Stimulated activated CD4-positive, alpha-beta T cell treated with anti-CD3 and anti-CD28 coated beads, Interleukin-4, amount 100 ng/mL, for 48 hours (primary cell): ENCODE results near the gene TXNL4A.
"Not testable (repeated sequence)": the region's sequence is repeated elsewhere in the genome, so short reads cannot be mapped to it uniquely, and the experiment has no call there.

Source experiments
- DNase-seq, 2 donors: peaks; one replicate each; pipeline ENCODE4 v3.0.0-alpha.2; 2020; ENCODE audit warnings: low read depth in 2 of 2

Gene TXNL4A

DNA sequence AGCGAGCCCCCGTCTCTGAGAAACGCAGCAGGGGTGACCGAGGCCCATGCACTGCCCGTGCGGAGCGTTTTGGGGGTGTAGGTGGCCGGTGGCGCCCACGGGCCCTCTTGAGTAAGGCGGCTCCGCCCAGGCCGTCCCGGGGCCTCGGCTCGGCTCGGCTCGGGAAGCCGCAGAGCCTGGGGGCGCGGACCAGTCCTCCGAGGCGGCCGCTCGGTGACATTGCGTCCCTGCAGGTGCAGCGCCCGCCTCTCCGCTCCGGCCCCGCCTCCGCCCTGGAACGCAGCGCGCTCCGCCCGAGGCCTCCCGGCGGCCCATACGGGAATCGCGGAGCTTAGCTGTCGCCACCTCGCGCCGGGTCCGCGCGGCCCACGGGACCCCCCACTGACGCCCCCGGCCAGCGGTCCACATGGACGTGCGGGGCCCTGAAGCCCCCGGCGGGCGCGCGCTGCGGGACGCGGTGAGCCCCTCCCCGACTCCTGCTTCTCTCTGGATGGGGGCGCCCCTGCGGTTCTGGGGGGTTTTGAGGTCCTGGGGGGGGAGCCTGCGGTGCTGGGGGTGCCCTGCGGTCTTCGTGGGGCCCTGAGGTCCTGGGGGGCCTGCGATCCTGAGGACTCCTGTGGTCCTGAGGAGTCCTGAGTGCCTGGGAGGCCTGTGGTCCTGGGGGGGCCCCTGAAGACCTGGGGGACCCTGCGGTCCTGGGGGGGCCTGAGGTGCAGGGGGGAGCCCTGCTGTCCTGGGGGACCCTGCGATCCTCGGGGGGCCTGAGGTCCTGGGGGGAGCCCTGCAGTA lies 23.8 kb downstream of the TXNL4A start, which contains the start of gene HSBP1L1:
TSS of gene HSBP1L1 (plus strand) at position 314 of the 789 bp plus-strand sequence. CDS start at position 407, 93 bp downstream.
- DNase-seq = peak; percentile 58 to 65

DNA sequence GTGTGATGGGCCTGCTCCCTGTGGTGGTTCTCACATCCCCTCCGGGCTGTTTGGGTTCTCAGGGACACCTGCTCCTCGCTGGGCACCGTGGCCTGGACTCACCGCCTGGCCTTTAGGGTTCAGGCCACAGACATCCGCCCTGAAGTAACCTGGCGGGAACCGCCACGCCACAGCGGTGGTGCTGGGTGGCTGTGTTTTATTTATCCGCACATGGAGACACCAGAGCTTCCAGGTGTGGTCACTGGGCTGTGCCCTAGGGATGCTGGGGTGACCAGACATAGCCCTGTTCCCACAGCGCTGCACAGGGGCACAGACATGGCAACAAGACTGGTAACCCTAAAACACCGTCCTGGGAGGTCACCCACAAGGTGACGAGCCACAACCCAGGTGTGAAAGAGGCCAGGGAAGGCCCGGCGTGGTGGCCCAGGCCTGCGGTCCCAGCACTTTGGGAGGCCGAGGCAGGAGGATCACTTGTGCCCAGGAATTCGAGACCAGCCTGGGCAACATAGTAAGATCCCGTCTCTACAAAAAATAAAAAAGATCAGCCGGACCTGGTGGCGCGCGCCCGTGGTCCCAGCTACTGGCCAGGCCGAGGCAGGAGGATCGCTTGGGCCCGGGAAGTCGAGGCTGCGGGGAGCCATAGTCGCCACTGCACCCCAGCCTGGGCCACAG lies 24.6 kb downstream of the TXNL4A start:
- no peak for DNase-seq

DNA sequence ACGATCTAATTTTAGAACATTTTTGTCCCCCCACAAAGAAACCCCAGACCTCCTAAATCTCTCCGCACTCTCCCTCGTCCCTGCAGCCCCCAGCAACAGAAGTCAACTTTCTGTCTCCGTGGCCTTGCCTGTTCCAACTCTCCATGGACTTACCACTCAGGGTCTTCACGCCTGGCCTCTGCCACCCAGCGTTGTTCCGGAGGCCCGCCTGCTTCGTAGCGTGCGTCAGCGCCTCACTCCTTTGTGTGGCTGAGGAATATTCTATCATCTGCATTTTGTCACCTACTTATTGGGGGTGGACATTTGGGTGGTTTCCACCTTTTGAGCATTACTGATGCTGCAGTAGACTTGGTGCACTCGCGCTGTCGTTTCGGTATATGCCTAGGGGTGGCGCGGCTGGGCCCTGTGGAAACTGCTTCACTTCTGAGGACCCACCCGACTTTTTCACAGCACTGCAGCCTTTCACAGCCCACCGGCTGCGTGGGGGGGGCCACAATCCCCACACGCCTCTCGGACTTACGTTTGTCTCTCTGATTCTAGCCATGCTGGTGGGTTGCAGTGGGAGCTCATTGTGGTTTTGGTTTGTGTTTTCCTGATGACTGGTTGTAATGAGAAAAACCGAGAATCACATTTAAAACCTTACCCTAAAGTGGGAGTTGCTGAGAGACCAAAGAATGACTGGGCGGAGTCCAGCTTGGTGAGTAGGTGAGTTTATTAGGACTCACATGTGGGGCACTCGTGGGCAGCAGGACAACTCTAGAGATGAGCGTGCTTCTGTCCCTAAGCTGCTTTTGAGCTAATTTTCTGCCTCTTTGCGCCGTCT lies 25.3 kb downstream of the TXNL4A start:
- DNase-seq = peak in 1 of 2 donors; percentile 66

DNA sequence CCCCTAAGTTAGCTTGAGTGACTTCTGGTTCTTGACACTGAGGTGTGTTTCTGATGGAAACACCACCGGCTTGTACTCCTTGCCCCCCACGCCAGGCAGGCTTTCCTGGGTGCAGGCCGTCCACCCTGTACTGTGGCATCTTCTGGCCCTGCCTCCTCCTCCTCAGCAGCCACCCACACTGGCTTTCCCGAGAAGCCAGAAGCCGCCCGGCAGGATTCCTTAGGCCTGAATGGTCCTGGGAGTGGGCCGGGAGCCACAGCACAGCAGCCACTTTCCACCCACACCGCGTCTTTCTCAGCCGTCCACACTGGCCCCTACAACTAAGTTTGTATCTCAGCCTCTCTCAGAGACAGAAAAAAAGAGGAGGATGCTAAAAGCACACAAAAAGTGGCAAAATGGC lies 26.1 kb downstream of the TXNL4A start:
- DNase-seq = no peak

DNA sequence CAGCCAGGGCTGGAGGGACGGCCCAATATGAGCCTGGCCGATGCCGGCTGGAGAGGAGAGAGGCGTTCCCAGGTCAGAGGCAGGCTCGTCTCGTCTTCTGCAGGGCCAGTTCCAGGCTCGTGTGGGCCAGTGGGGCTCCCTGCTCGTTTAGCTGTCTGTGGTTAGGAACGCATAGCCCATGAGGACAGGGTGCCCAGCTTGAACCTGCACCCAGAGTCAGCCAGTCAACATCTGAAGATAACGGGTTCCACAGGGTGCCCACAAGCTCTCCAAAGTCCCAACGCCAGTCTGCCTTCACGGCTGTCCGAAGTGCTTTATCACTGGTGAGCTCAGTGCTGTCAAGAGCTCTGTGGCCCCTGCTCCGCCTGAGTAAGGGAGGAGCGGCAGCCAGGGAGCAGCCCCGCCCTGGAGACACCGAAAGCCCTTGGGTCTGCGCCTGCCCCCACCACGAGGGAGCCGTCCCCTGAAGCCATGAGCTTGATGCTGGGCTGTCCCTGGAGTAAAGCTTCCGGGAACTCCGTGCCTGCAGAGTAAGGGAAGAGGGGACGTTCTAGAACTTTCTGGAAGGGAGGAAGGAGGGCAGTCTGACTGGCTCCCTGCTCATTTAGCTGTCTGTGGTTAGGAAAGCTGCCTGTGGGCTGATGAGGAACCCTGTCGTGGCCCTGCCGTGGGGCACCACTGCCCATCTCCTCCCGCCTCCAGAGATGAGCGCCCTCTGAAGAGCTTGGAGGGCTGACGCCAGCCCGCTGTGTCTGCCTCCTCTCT lies 26.7 kb downstream of the TXNL4A start:
- DNase-seq = no peak

DNA sequence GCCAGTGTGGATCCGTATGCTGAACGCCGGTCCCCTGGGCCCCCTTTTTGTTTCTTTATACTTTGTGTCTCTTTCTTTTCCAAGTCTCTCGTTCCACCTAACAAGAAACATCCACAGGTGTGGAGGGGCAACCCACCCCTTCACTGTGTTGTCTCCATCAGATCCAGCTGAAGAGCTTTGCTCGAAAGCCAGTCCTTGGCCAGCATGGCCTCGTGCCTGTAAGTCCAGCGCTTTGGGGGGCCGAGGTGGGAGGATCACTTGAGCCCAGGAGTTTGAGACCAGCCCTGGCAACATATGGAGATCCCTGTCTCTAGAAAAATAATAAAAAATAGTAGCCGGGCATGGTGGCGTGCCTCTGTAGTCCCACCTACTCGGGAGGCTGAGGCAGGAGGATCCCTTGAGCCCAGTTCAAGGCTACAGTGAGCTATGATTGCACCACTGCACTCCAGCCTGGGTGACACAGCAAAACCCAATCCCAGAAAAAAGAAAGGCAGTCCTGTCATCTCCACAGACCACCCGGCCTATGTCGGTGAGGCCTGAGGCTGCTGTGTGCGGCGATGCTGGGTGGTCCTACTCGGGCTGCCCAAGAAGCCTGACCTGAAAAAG lies 27.3 kb downstream of the TXNL4A start:
- no peak for DNase-seq

DNA sequence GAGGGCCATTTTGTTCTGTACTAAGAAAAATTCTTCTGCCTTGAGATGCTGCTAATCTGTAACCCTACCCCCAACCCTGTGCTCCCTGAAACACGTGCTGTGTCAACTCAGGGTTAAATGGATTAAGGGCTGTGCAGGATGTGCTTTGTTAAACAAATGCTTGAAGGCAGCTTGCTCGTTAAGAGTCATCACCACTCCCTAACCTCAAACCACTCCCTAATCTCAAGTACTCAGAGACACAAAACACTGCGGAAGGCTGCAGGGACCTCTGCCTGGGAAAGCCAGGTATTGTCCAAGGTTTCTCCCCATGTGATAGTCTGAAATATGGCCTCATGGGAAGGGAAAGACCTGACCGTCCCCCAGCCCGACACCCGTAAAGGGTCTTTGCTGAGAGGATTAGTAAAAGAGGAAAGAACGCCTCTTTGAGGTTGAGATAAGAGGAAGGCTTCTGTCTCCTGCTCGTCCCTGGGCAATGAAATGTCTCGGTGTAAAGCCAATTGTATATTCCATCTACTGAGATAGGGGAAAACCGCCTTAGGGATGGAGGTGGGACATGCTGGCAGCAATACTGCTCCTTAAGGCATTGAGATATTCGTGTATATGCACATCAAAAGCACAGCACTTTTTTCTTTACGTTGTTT lies 28.1 kb downstream of the TXNL4A start:
- DNase-seq = not testable (repeated sequence)

DNA sequence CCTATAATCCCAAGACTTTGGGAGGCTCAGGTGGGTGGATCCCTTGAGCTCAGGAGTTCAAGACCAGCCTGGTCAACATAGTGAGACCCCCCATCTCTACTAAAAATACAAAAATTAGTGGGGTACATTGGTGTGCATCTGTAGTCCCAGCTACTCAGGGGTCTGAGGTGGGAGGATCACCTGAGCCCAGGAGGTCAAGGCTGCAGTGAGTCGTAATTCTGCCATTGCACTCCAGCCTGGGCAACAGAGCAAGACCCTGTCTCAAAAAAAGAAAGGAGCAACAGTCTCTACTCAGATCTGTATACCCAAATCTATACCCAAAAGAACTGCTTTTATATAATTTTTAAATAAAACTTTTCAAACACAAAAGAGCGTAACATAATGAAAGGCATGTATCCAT lies 29.4 kb downstream of the TXNL4A start:
- DNase-seq = no peak

DNA sequence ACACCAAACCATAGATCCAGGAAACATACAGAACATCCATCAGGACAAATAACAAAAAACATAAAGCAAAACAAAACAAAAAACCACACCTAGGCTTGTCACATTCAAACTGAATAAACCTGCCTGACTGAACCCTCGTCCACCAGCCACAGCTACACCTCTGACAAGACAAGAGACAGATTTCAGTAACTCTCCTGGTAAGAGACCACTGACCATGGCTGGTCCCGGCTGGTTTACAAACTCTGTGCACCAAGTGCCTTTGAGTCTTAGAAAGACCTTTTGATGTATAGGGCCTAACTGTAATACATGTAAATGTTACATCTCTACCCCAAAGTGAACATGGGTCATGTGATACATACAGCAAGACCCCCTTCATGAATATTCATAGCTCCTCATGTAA lies 32.1 kb downstream of the TXNL4A start:
- no peak for DNase-seq

DNA sequence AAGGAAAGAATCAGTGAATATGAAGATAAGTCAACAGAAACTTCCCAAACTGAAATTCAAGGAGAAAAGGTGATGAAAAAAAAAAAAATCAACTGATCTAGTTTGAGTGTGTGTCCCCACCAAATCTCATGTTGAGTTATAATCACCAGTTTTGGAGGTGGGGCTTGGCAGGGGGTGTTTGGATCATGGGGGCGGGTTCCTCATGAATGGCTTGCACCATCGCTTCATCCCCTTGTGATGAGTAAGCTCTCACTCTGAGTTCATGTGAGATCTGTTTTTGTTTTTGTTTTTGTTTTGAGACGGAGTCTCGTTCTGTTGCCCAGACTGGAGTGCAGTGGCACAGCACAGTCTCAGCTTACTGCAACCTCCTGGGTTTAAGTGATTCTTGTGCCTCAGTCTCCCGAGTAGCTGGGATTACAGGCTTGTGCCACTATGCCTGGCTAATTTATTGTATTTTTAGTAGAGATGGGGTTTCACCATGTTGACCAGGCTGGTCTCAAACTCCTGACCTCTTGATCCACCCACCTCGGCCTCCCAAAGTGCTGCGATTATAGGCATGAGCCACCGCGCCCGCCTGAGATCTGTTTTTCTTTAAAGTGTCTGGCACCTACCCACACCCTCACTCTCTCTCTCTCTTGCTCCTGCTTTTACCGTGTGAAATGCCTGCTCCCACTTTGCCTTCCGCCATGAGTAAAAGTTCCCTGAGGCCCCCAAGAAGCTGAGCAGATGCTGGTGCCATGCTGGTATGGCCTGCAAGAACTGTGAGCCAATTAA lies 32.9 kb downstream of the TXNL4A start:
- no peak for DNase-seq

DNA sequence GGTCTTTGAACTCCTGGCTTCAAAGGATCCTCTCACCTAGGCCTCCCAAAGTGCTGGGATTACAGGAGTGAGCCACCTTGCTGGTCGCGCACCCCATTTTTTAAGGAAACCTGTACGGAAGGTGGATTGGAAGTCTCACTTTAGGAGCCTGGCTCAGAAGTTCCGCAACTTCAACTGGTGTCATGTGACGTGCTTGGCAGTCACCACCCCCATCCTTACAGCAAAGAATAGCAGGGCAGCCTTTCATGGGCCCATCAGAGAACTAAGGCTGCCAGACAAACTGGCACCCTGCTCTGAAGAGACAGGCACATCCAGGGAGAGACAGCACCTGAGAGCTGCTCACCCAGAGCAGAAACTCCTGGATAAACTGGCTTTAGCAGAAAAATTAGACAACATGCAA lies 33.6 kb downstream of the TXNL4A start:
- DNase-seq = no peak

DNA sequence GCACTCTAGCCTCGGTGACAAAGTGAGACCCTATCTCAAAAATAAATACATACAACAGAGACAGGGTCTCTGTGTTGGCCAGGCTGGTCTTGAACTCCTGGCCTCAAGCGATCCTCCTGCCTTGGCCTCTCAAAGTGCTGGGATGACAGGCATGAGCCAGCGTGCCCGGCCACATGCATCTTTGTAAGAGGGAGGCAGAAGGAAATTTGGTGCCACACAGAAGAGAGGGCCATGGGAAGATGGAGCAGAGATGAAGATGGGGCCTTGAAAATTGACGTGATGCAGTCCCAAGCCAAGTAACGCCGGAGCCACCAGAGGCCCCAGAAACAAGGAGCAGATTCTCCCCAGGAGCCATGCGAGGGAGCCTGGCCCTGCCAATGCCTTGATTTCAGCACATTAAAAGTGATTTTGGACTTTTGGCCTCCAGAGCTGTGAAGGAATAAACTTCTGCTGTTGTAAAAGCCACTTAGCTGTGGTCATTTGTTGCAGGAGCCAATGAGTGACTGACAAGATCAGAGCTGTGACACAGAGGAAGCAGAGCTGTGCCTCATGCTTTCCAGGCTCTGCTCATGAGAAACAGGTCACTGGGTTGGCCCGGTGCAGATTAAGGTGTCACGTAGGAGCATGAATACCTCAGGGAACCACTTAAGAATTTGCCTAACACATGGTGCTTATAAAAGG lies 34.3 kb downstream of the TXNL4A start:
- DNase-seq = no peak

DNA sequence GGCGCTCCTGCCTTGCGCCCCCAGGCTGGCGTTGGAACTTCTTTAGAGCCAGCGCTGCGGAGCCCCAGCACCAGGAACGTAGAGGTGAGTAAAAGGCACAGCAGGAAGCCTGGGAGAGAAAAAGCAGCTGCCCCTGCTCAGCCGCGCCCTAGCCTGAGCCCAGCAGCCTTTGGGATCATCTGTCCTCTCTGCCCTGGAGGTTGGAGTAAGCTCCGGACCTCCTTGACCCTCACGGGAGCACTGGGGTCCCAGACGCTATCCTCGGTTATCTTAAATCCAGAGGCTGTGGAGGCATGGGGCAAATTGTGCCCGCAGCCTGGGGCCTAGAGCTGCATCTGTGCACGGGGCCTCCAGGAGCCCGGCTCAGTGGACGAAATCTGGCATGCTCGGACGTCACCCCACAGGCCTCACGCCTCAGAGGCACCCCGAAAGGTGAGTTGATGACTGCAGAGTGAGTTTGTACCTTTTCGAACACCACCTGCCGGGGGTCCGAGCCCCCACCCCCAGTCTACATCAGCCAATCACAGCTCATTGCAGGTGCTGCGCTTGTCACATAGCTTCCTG lies 35.3 kb downstream of the TXNL4A start:
- no peak for DNase-seq

DNA sequence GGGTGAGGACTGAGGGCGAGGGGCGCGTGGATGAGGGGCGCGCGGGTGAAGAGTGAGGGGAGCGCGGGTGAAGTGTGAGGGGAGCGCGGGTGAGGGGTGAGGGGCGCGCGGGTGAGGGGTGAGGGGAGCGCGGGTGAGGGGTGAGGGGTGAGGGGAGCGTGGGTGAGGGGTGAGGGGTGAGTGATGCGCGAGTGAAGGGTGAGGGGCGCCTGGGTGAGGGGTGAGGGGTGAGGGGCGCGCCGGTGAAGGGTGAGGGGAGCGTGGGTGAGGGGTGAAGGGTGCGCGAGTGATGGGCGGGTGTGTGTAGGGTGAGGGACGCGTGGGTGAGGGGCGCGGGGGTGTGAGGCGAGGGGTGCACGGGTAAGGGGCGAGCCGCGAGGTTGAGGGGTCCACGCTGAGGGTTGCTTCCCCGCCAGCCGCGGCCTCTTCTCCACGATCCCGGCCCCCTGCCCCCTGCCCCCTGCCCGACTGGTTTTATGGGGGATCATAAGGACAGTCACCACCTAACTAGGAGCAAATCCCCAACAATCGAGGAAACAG lies 35.8 kb downstream of the TXNL4A start:
- no peak for DNase-seq

DNA sequence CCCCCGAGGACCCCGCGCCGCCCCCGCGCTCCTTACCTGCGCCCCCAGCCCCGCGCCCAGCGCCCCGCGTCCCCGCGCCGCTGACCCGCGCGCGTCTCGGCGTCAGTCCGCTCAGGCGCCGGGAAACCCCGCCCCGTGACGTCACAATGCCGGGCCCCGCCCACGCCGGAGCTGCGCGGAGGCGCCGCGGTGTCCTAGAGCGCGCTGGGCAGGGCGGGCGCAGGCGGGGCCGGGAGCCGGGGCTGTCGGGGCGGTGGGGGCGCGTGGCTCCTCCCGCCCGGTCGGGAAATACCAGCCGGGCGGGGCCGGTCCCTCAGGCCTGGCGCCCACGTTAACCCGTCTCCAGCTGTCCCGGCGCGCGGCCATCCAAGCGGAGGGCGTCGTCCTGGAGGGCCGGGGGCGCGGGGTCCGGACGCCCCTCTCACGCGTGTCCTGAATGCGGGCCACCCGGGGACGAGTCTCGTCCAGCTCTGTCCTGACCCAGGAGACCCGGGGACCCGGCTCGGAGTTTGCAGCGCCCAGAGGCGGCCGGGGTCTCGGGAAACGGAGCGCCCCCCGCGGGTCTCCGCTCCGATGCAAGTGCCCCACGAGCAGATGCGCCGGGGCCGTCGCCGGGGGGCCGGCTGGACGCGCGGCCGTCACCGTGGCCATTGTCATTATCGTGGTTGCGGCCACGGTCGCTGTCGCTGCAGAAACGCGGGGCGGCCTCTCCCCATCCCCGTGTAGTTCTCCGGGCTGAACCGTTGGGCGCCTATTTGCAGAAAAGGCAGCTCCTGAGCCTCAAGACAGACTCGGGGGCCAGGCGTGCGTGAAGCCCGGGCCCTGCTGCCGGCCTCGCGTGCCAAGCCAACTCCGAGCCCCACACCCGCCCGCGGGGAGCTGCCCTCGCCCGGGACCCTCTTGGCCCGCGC lies 36.6 kb downstream of the TXNL4A start, which contains the start of gene SLC66A2:
TSS of gene SLC66A2 (minus strand) at position 109 of the 911 bp plus-strand sequence. CDS start 727 bp downstream, outside the sequence.
- peak; percentile 92 to 98 for DNase-seq

DNA sequence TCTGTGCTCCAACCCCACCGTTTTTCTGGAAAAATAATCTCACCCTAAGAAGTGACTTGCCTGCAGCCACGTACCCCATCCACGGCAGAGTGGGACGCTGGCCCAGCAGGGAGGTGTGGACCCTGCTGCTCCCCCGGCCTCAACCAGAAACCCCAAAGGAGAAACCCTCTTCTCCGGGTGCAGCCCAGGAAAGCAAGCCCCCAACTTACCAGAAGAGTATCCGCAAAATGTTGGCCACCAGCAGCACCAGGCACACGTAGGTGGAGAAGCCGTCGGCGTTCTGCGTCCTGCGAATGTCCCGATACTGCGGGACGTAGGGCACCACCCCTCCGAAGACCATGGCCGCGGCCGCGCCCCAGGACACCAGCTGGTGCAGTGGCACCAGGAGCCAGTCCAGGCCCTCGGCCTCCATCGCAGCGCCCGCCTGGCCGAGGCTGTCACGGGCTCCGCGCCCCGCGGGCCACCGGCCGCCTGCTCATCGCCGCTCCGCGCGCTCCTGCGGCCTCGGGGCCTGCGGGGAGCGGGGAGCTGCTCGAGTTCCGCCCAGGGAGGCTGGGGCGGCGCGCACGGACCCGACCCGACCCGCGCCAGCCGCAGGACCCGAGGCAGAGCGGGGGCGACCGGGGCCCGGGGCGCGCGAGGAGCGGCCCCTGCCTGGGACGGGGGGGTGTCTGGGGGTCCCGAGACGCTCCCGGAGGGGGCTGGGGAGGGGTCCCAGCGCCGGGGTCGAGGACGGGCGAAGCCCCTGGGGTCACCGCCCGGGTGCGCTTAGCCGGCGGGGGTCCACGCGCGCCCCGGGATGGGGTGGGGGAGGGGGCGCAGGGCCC lies 37.6 kb downstream of the TXNL4A start:
- no peak for DNase-seq
